Body of pancreas (tissue), 4 donors: ENCODE measurements around the gene MIEF1. TPM values are rescaled to one million over a fixed set of nuclear protein-coding genes. Genes with fewer than 3 reads are reported as not detected.

Experiments used
- ATAC-seq: fragments of 150-250 bp; one replicate; pipeline ENCODE4 v1.9.1; 2016
- DNase-seq, 4 donors: peaks; one replicate each; pipeline ENCODE4 v3.0.0-alpha.2; 2019
- H3K27ac ChIP-seq, 4 donors: fragments of 200-600 bp; sonication (generic); 1 replicate in 3 of 4; 2 replicates in 1 of 4; pipeline versions ENCODE4 v1.5.1 to v1.6.1; 2016 to 2019; ENCODE audit warnings: mild to moderate bottlenecking in 1 of 4, mixed read lengths in 1 of 4, moderate library complexity in 1 of 4
- H3K27me3 ChIP-seq, 2 donors: fragments of 200-600 bp; sonication (generic); one replicate each; pipeline ENCODE4 v1.6.0; 2016; ENCODE audit warnings: mild to moderate bottlenecking in 1 of 2
- H3K36me3 ChIP-seq, 2 donors: fragments of 200-600 bp; sonication (generic); replicated peaks in 1 of 2; 2 replicates each; pipeline ENCODE4 v1.5.1; 2016; ENCODE audit warnings: low read depth in 2 of 2; ENCODE audit not compliant: insufficient read depth in 1 of 2
- H3K4me1 ChIP-seq: fragments of 200-600 bp; sonication (generic); one replicate; pipeline ENCODE4 v1.6.0; 2016
- H3K4me3 ChIP-seq, 2 donors: fragments of 200-600 bp; sonication (generic); 1 replicate in 1 of 2; 2 replicates in 1 of 2; pipeline ENCODE4 v1.5.1; 2016 to 2019
- H3K9me3 ChIP-seq, 3 donors: fragments of 200-600 bp; sonication (generic); 1 replicate in 2 of 3; 2 replicates in 1 of 3; pipeline ENCODE4 v1.5.1; 2016
- POLR2A ChIP-seq, 3 donors: fragments of 450-650 bp; IDR thresholded peaks; one replicate each; pipeline ENCODE4 v1.6.1; 2016; ENCODE audit warnings: antibody characterized with exemption in 3 of 3, mild to moderate bottlenecking in 2 of 3
- WGBS, 2 donors: methylation state at CpG; one replicate each; pipeline ENCODE4 v1.1.5; 2017; 5-methylcytosine and 5-hydroxymethylcytosine counted together
- intact Hi-C: fragments of 100-400 bp; cut with DNase I; formaldehyde crosslinking; loops from one replicate; pipeline ENCODE4 v1.15.1; 2023
- total RNA-seq, 2 donors: library from RNA; depleted of rRNA; stranded (reverse); fragments of >200 nt; gene quantifications; one replicate each; pipeline ENCODE4 v1.1.0, GENCODE V29; 2016
- TF ChIP-seq, protein P1 (sequence below), 7 experiments: fragments of 450-650 bp in 4 of 7; fragments of 200-600 bp in 3 of 7; sonication (generic) in 3 of 7; IDR thresholded peaks; one replicate each; pipeline ENCODE4 v1.5.1; 2016 to 2019; ENCODE audit warnings: antibody characterized with exemption in 7 of 7

Gene MIEF1
- total RNA-seq, 2 donors from 2014 or later: 9.1 to 14.8 TPM

- Histone ChIP-seq H3K36me3 (no peaks in the 10 kb centered on the region), H3K27ac (no peak overlapping the region), H3K4me1 (peaks cover 11% of the 10 kb centered on the region), H3K4me3 (no peak overlapping the region), H3K27me3 (peaks cover 0 to 15% of the 10 kb centered on the region in 2 donors), H3K9me3 (no peaks in the 10 kb centered on the region)
- TF ChIP-seq POLR2A (IDR thresholded peaks at IDR 0.05): no peak
- TF ChIP-seq, protein P1, sequence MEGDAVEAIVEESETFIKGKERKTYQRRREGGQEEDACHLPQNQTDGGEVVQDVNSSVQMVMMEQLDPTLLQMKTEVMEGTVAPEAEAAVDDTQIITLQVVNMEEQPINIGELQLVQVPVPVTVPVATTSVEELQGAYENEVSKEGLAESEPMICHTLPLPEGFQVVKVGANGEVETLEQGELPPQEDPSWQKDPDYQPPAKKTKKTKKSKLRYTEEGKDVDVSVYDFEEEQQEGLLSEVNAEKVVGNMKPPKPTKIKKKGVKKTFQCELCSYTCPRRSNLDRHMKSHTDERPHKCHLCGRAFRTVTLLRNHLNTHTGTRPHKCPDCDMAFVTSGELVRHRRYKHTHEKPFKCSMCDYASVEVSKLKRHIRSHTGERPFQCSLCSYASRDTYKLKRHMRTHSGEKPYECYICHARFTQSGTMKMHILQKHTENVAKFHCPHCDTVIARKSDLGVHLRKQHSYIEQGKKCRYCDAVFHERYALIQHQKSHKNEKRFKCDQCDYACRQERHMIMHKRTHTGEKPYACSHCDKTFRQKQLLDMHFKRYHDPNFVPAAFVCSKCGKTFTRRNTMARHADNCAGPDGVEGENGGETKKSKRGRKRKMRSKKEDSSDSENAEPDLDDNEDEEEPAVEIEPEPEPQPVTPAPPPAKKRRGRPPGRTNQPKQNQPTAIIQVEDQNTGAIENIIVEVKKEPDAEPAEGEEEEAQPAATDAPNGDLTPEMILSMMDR (IDR thresholded peaks at IDR 0.05): peak in 1 of 7 experiments; percentile 7
- no peak for DNase-seq
- intact Hi-C loops: no loop called here
- no peak for ATAC-seq
- 6 to 36% methylated on average over 8 to 72 of the region's 72 CpGs for WGBS, 2 donors
Observed at GRCh38 chr22:39556970-39557841, 55.1 kb downstream of the MIEF1 start.

- H3K27ac ChIP-seq: no peak overlapping the region
- WGBS, 2 donors: 10% methylated on average over 31 of the region's 34 CpGs; no CpG with 5 or more reads in 1 of the 2 donors
- peaks cover 0 to 15% of the 10 kb centered on the region in 2 donors for H3K27me3 ChIP-seq
- no peaks in the 10 kb centered on the region for H3K36me3 ChIP-seq
- TF ChIP-seq, protein P1 (IDR thresholded peaks at IDR 0.05): no peak
- TF ChIP-seq POLR2A (IDR thresholded peaks at IDR 0.05): no peak
- no peak for DNase-seq
- no peaks in the 10 kb centered on the region for H3K9me3 ChIP-seq
- H3K4me3 ChIP-seq: no peak overlapping the region
- no peak for ATAC-seq
- peaks cover 11% of the 10 kb centered on the region for H3K4me1 ChIP-seq
- intact Hi-C loops: no loop called here
Observed at GRCh38 chr22:39558254-39558727, 56.2 kb downstream of the MIEF1 start.

GRCh38 chr22:39558950-39559349 lies 56.9 kb downstream of the MIEF1 start:
- Histone ChIP-seq H3K27me3 (peaks cover 0 to 15% of the 10 kb centered on the region in 2 donors), H3K27ac (no peak overlapping the region), H3K36me3 (no peaks in the 10 kb centered on the region), H3K4me1 (peaks cover 11% of the 10 kb centered on the region), H3K4me3 (no peak overlapping the region), H3K9me3 (no peaks in the 10 kb centered on the region)
- ATAC-seq: no peak
- 91 to 93% methylated on average over 14 of the region's 14 CpGs for WGBS, 2 donors
- no peak for DNase-seq
- intact Hi-C loops: no loop called here
- TF ChIP-seq POLR2A (IDR thresholded peaks at IDR 0.05): no peak
- TF ChIP-seq, protein P1 (IDR thresholded peaks at IDR 0.05): no peak

GRCh38 chr22:39559456-39560105 lies 57.5 kb downstream of the MIEF1 start:
- Histone ChIP-seq H3K27ac (no peak overlapping the region), H3K36me3 (no peaks in the 10 kb centered on the region), H3K9me3 (no peaks in the 10 kb centered on the region), H3K4me1 (peaks cover 11% of the 10 kb centered on the region), H3K4me3 (no peak overlapping the region), H3K27me3 (peaks cover 0 to 15% of the 10 kb centered on the region in 2 donors)
- peak in 1 of 4 donors; percentile 19 for DNase-seq
- no peak for ATAC-seq
- TF ChIP-seq POLR2A (IDR thresholded peaks at IDR 0.05): no peak
- TF ChIP-seq, protein P1 (IDR thresholded peaks at IDR 0.05): peak in 4 of 7 experiments; percentile 16 to 24 (median 20)
- 45 to 47% methylated on average over 11 of the region's 11 CpGs for WGBS, 2 donors
- intact Hi-C loops: no loop called here
